HepG2 (cell line): Measurements from ENCODE around the gene EVC. TPM values are rescaled to one million over a fixed set of nuclear protein-coding genes. Genes with fewer than 3 reads are reported as not detected.

Source experiments
- ATAC-seq: fragments of 200-7000 bp; cut with Tn5 transposase; 3 replicates; pipeline ENCODE4 v1.9.1; 2020; ENCODE audit warnings: mild to moderate bottlenecking, moderate library complexity
- BruUV-seq: library from RNA; stranded (reverse); fragments of 400-500 nt; replicated peaks from 2 replicates; lab custom pipeline; 2021; lab: Mats Ljungman, UMichigan
- CTCF ChIA-PET: fragments of 300-600 bp; formaldehyde crosslinking; extraction: SDS; loops from one replicate; lab custom pipeline; 2021; ENCODE audit warnings: low total read pairs, inconsistent platforms, low intra/inter-chr PET ratio; lab: Yijun Ruan, JAX
- POLR2A ChIA-PET: fragments of 350-600 bp; sonication (Branson Sonifier 250); formaldehyde crosslinking; loops from one replicate; lab custom pipeline; 2020; ENCODE audit warnings: antibody characterized with exemption, inconsistent platforms; lab: Yijun Ruan, JAX
- DNase-seq: peaks from one replicate; pipeline ENCODE4 v3.0.0-alpha.2; 2015; ENCODE audit warnings: low spot score
- FAIRE-seq: peaks from 3 replicates; lab custom pipeline; 2011; peaks lifted over from hg19 to GRCh38; lab: Jason Lieb, UNC
- H2AFZ ChIP-seq: one replicate; pipeline ENCODE4 v1.6.1; 2011; ENCODE audit warnings: low read length, inconsistent platforms
- H3K27ac ChIP-seq: fragments of 300-600 bp; 3 replicates; pipeline ENCODE4 v1.8.0; 2011; ENCODE audit warnings: mixed run types, mild to moderate bottlenecking, mixed read lengths, low read length, inconsistent platforms; ENCODE audit not compliant: insufficient read depth; ENCODE audit errors: extremely low read length
- H3K27me3 ChIP-seq, 2 experiments: fragments of 200-600 bp in 1 of 2; 2 replicates in 1 of 2; 3 replicates in 1 of 2; pipeline versions ENCODE4 v1.6.0 to v1.8.0; 2011; ENCODE audit warnings: low read length in 2 of 2, mild to moderate bottlenecking in 2 of 2, moderate library complexity in 2 of 2, inconsistent platforms in 1 of 2; ENCODE audit not compliant: insufficient read depth in 2 of 2, control insufficient read depth in 1 of 2
- H3K36me3 ChIP-seq, 2 experiments: fragments of 200-600 bp in 1 of 2; replicated peaks in 1 of 2; 2 replicates in 1 of 2; 3 replicates in 1 of 2; pipeline versions ENCODE4 v1.5.1 to v1.8.0; 2011; ENCODE audit warnings: low read length in 2 of 2, inconsistent platforms in 1 of 2; ENCODE audit not compliant: insufficient read depth in 2 of 2, control insufficient read depth in 1 of 2
- H3K4me1 ChIP-seq: 2 replicates; pipeline ENCODE4 v1.5.1; 2012; ENCODE audit warnings: low read length, inconsistent platforms; ENCODE audit not compliant: insufficient read depth
- H3K4me2 ChIP-seq: 2 replicates; pipeline ENCODE4 v1.6.0; 2011; ENCODE audit warnings: low read depth, low read length, inconsistent platforms
- H3K4me3 ChIP-seq, 3 experiments: fragments of 200-600 bp in 1 of 3; sonication (generic), shearing (Covaris generic) in 1 of 3; replicated peaks in 1 of 3; 2 replicates each; pipeline ENCODE4 v1.5.1; 2011 to 2016; ENCODE audit warnings: low read length in 3 of 3, inconsistent platforms in 2 of 3, low read depth in 2 of 3, mild to moderate bottlenecking in 2 of 3, control low read depth in 1 of 3, mixed read lengths in 1 of 3; ENCODE audit not compliant: insufficient read depth in 1 of 3
- H3K79me2 ChIP-seq: one replicate; pipeline ENCODE4 v1.6.1; 2011; ENCODE audit warnings: low read length, inconsistent platforms; ENCODE audit not compliant: insufficient read depth
- H3K9ac ChIP-seq: 2 replicates; pipeline ENCODE4 v1.6.0; 2011; ENCODE audit warnings: mild to moderate bottlenecking, low read depth, low read length, inconsistent platforms; ENCODE audit not compliant: insufficient read depth
- H3K9me3 ChIP-seq: 2 replicates; pipeline ENCODE4 v1.5.1; 2012; ENCODE audit warnings: mild to moderate bottlenecking, low read length
- H4K20me1 ChIP-seq: 2 replicates; pipeline ENCODE4 v1.6.0; 2011; ENCODE audit warnings: inconsistent platforms, mild to moderate bottlenecking, low read length, moderate library complexity; ENCODE audit not compliant: insufficient read depth
- BATF2 ChIP-seq: sonication (generic); formaldehyde crosslinking; IDR thresholded peaks from 2 replicates; pipeline ENCODE4 v1.8.0; 2022; ENCODE audit warnings: mild to moderate bottlenecking, missing genetic modification reagents, moderate library complexity
- FOXO1 ChIP-seq: sonication (generic); formaldehyde crosslinking; IDR thresholded peaks from 2 replicates; pipeline ENCODE4 v1.4.0; 2020; ENCODE audit warnings: missing genetic modification reagents
- KDM2A ChIP-seq: sonication (generic); formaldehyde crosslinking; IDR thresholded peaks from 2 replicates; pipeline ENCODE4 v1.4.0; 2020; ENCODE audit warnings: low read depth, missing genetic modification reagents, borderline replicate concordance
- MLXIP ChIP-seq: sonication (generic); formaldehyde crosslinking; IDR thresholded peaks from 2 replicates; pipeline ENCODE4 v1.9.0; 2021; ENCODE audit warnings: missing genetic modification reagents, borderline replicate concordance
- NAIF1 ChIP-seq: sonication (generic); formaldehyde crosslinking; IDR thresholded peaks from 2 replicates; pipeline ENCODE4 v1.5.0; 2020; ENCODE audit warnings: mild to moderate bottlenecking, missing genetic modification reagents, borderline replicate concordance
- NFAT5 ChIP-seq: sonication (generic); formaldehyde crosslinking; IDR thresholded peaks from 2 replicates; pipeline ENCODE4 v1.4.0; 2020; ENCODE audit warnings: missing genetic modification reagents
- PBX2 ChIP-seq: IDR thresholded peaks from 2 replicates; pipeline ENCODE4 v1.6.1; 2016; ENCODE audit warnings: control low read depth
- SALL2 ChIP-seq: sonication (generic); formaldehyde crosslinking; IDR thresholded peaks from 2 replicates; pipeline ENCODE4 v1.8.1; 2023; ENCODE audit warnings: mild to moderate bottlenecking, missing genetic modification reagents, inconsistent platforms
- TBX2 ChIP-seq: sonication (generic); formaldehyde crosslinking; IDR thresholded peaks from 2 replicates; pipeline ENCODE4 v1.5.0; 2020; ENCODE audit warnings: missing genetic modification reagents, mild to moderate bottlenecking, borderline replicate concordance
- ZFP90 ChIP-seq: sonication (generic); formaldehyde crosslinking; IDR thresholded peaks from 2 replicates; pipeline ENCODE4 v1.8.0; 2022; ENCODE audit warnings: missing genetic modification reagents, mild to moderate bottlenecking, inconsistent platforms, borderline replicate concordance
- ZNF337 ChIP-seq: sonication (generic); formaldehyde crosslinking; IDR thresholded peaks from 2 replicates; pipeline ENCODE4 v1.5.1; 2020; ENCODE audit warnings: missing genetic modification reagents, low read depth, mild to moderate bottlenecking, borderline replicate concordance
- ZNF430 ChIP-seq: sonication (generic); formaldehyde crosslinking; IDR thresholded peaks from 2 replicates; pipeline ENCODE4 v1.9.0; 2021; ENCODE audit warnings: mild to moderate bottlenecking, missing genetic modification reagents
- ZNF460 ChIP-seq: sonication (generic); formaldehyde crosslinking; IDR thresholded peaks from 2 replicates; pipeline ENCODE4 v1.5.1; 2020; ENCODE audit warnings: missing genetic modification reagents, mild to moderate bottlenecking, borderline replicate concordance
- ZNF550 ChIP-seq: sonication (generic); formaldehyde crosslinking; IDR thresholded peaks from 2 replicates; pipeline ENCODE4 v1.4.0; 2020; ENCODE audit warnings: mild to moderate bottlenecking, missing genetic modification reagents, borderline replicate concordance
- ZNF572 ChIP-seq: sonication (generic); formaldehyde crosslinking; IDR thresholded peaks from 2 replicates; pipeline ENCODE4 v1.5.1; 2020; ENCODE audit warnings: mild to moderate bottlenecking, missing genetic modification reagents
- ZNF792 ChIP-seq: IDR thresholded peaks from 2 replicates; pipeline ENCODE4 v1.6.1; 2016
- WGBS: methylation state at CpG from one replicate; pipeline ENCODE4 v1.1.6; 2017; ENCODE audit warnings: low lambda C conversion rate; 5-methylcytosine and 5-hydroxymethylcytosine counted together
- in situ Hi-C: cut with HindIII; loops from 2 replicates; pipeline ENCODE4 v1.10.0; 2017; ENCODE audit warnings: low pct_unique_long_range_greater_than_20kb; ENCODE audit not compliant: extremely low pct_ligation_motif_present
- intact Hi-C: fragments of 100-400 bp; cut with micrococcal nuclease; formaldehyde crosslinking; loops from one replicate; pipeline ENCODE4 v1.10.0; 2022; ENCODE audit not compliant: unreplicated experiment
- polyA plus RNA-seq, 8 experiments: library from polyadenylated mRNA; depleted of rRNA in 3 of 8; stranded (reverse) in 7 of 8; unstranded in 1 of 8; fragments of >200 nt; fragmentation: Illumina TruSeq in 4 of 8; extraction: Trizol in 4 of 8; gene quantifications; 2 replicates each; pipeline versions ENCODE4 v1.2.1 to v1.2.3, GENCODE V29; 2011 to 2016; ENCODE audit warnings: low read depth in 4 of 8, missing spikeins in 1 of 8, mixed read lengths in 1 of 8; ENCODE audit not compliant: insufficient read depth in 1 of 8
- total RNA-seq, 5 experiments: library from RNA; depleted of rRNA; stranded (reverse); fragments of >200 nt; fragmentation: Illumina TruSeq; extraction: Trizol; gene quantifications; 2 replicates each; pipeline ENCODE4 v1.2.3, GENCODE V29; 2016; ENCODE audit warnings: low read depth in 1 of 5

EVC gene
- total and polyA plus RNA-seq, 2 of the 13 experiments (the other 11 are each of a cell fraction or from before 2014, with no cell fraction given), result 3.1 to 4.9 TPM

GRCh38 chr4:5787311-5787710 lies 76.3 kb downstream of the EVC start:
- ChIA-PET POLR2A (no interaction called here), CTCF (no interaction called here)
- no TSS peak for BruUV-seq
- in situ Hi-C loops, result no loop called here
- no peaks in the 10 kb centered on the region for H3K4me1 ChIP-seq
- H3K9ac ChIP-seq, result no peak overlapping the region
- no peaks in the 10 kb centered on the region for H4K20me1 ChIP-seq
- DNase-seq (no peak), FAIRE-seq (no peak), ATAC-seq (no peak)
- no peak overlapping the region for H3K27ac ChIP-seq
- no peaks in the 10 kb centered on the region; a peak in 1 of 5 replicates for H3K27me3 ChIP-seq
- no peak overlapping the region for H3K4me3 ChIP-seq
- intact Hi-C loops, result no loop called here
- no peak overlapping the region for H3K4me2 ChIP-seq
- H3K79me2 ChIP-seq, result no peaks in the 10 kb centered on the region
- no peak overlapping the region for H2AFZ ChIP-seq
- H3K36me3 ChIP-seq, result peaks cover 17 to 40% of the 10 kb centered on the region in 2 experiments
- H3K9me3 ChIP-seq, result no peaks in the 10 kb centered on the region
- WGBS, result 94% methylated on average over 8 of the region's 8 CpGs
- TF ChIP-seq ZNF430 (CRISPR knock-in tag) (no peak), ZFP90 (CRISPR knock-in tag) (no peak), TBX2 (no peak), BATF2 (no peak), NFAT5 (CRISPR knock-in tag) (no peak), ZNF460 (CRISPR knock-in tag) (no peak), NAIF1 (CRISPR knock-in tag) (no peak), ZNF792 (CRISPR knock-in tag) (no peak), PBX2 (CRISPR knock-in tag) (no peak), ZNF572 (CRISPR knock-in tag) (no peak), ZNF550 (CRISPR knock-in tag) (no peak), SALL2 (CRISPR knock-in tag) (no peak), KDM2A (CRISPR knock-in tag) (no peak), FOXO1 (no peak), ZNF337 (CRISPR knock-in tag) (no peak), MLXIP (CRISPR knock-in tag) (no peak)
